Adrenal gland (tissue), 12 donors: ENCODE results near the gene SYNCRIP. TPM values are rescaled to one million over a fixed set of nuclear protein-coding genes. Genes with fewer than 3 reads are reported as not detected.
A peak's percentile ranks its signal among the peaks of the same experiment; 100 is the strongest.

Experiments
- DNase-seq, 7 donors: peaks; one replicate each; pipeline ENCODE4 v3.0.0-alpha.2; 2019 to 2020
- H3K27ac ChIP-seq, 5 donors: fragments of 200-600 bp; sonication (generic) in 4 of 5; 1 replicate in 3 of 5; 2 replicates in 2 of 5; pipeline versions ENCODE4 v1.5.1 to v1.8.0; 2016 to 2020; ENCODE audit warnings: mild to moderate bottlenecking in 1 of 5
- H3K27me3 ChIP-seq: fragments of 200-600 bp; 2 replicates; pipeline ENCODE4 v1.8.0; 2021
- H3K36me3 ChIP-seq, 2 donors: fragments of 200-600 bp; replicated peaks in 1 of 2; 1 replicate in 1 of 2; 2 replicates in 1 of 2; pipeline versions ENCODE4 v1.5.1 to v1.8.0; 2018 to 2022
- H3K4me1 ChIP-seq, 2 donors: fragments of 200-600 bp; replicated peaks in 1 of 2; 1 replicate in 1 of 2; 2 replicates in 1 of 2; pipeline versions ENCODE4 v1.5.1 to v1.8.0; 2018 to 2021
- H3K4me3 ChIP-seq, 4 donors: fragments of 200-600 bp; sonication (generic) in 3 of 4; one replicate each; pipeline ENCODE4 v1.5.1; 2016 to 2018
- H3K9me3 ChIP-seq, 3 donors: fragments of 200-600 bp; sonication (generic) in 1 of 3; replicated peaks in 1 of 3; 1 replicate in 2 of 3; 2 replicates in 1 of 3; pipeline versions ENCODE4 v1.5.1 to v1.8.0; 2016 to 2021
- CTCF ChIP-seq, 6 experiments: fragments of 450-650 bp in 4 of 6; fragments of 200-600 bp in 2 of 6; sonication (generic) in 1 of 6; IDR thresholded peaks; 1 replicate in 5 of 6; 2 replicates in 1 of 6; pipeline versions ENCODE4 v1.5.1 to v1.8.0; 2016 to 2021; ENCODE audit warnings: antibody characterized with exemption in 6 of 6, mild to moderate bottlenecking in 2 of 6, moderate library complexity in 1 of 6
- POLR2A ChIP-seq, 2 donors: fragments of 450-650 bp; IDR thresholded peaks; one replicate each; pipeline ENCODE4 v1.6.1; 2017; ENCODE audit warnings: antibody characterized with exemption in 2 of 2, mild to moderate bottlenecking in 2 of 2, moderate library complexity in 1 of 2
- WGBS, 4 donors: extraction: QIAGEN DNeasy Blood & Tissue Kit in 2 of 4; methylation state at CpG; one replicate each; pipeline versions ENCODE4 v1.1.5 to v1.1.7; 2013 to 2017; 5-methylcytosine and 5-hydroxymethylcytosine counted together
- intact Hi-C, 2 donors: fragments of 100-400 bp; cut with DNase I; formaldehyde crosslinking; loops; one replicate each; pipeline versions ENCODE4 v1.14.1 to v1.15.0; 2022 to 2023
- polyA plus RNA-seq, 3 donors: library from polyadenylated mRNA; stranded (reverse); fragments of 200-250 nt in 2 of 3; fragments of 350-450 nt in 1 of 3; fragmentation: Illumina TruSeq in 1 of 3; extraction: RNeasy Lipid Tissue Mini Kit (QIAGEN cat#74804) in 1 of 3; gene quantifications; one replicate each; pipeline ENCODE4 v1.2.3, GENCODE V29; 2013 to 2014
- total RNA-seq, 9 donors: library from RNA; depleted of rRNA in 4 of 9; stranded (reverse); fragments of >200 nt in 4 of 9; fragments of 120-200 nt in 1 of 9; fragmentation: NEBNext Ultra II Directional in 1 of 9; extraction: Animal tissue kit (Norgen Biotek cat#: 25700) in 1 of 9; gene quantifications; one replicate each; pipeline versions ENCODE4 v1.1.0 to v1.2.4, GENCODE V29; 2013 to 2023
- donor health status: healthy with polysubstance abuse.
- donor health status: Bipolar disorder and iron deficiency.
- donor health status: DM: yes; HTN: yes; CAD: no.
- donor health status: DM: no; HTN: no; CAD: no.
- donor health status: DM: no; HTN: no; CAD: no.
- donor health status: DM: yes; HTN: yes; CAD: no.

Gene SYNCRIP
- total and polyA plus RNA-seq, 12 donors, result 21.9 to 173 (median 54.9) TPM

GRCh38 chr6:85677234-85677956 lies 34.7 kb upstream of the SYNCRIP start:
- Histone ChIP-seq H3K27me3 (no peaks in the 10 kb centered on the region), H3K36me3 (no peaks in the 10 kb centered on the region), H3K4me1 (peaks cover 24 to 38% of the 10 kb centered on the region in 2 donors), H3K27ac (peak overlapping the region in 3 of 5 donors; percentile 88 to 93 (median 88)), H3K9me3 (no peaks in the 10 kb centered on the region), H3K4me3 (peak overlapping the region in 3 of 4 donors; percentile 57 to 91 (median 64))
- DNase-seq, result peak in 3 of 7 donors; percentile 26 to 47 (median 28)
- TF ChIP-seq CTCF (IDR thresholded peaks at IDR 0.05) (peak in 4 of 6 experiments; percentile 22 to 51 (median 30)), POLR2A (IDR thresholded peaks at IDR 0.05) (no peak)
- WGBS, 4 donors, result 0 to 1% (median 0%) methylated on average over 12 of the region's 12 CpGs
- intact Hi-C loops, result loop anchor here in 1 of 2 donors (5.0 to 10.0 kb wide), 2 partner anchors 35 to 83 kb away; partner anchors contain the start of genes SNX14 and SYNCRIP

- H3K36me3 ChIP-seq, result no peaks in the 10 kb centered on the region
- DNase-seq, result peak in 2 of 7 donors; percentile 19 to 21
- no peaks in the 10 kb centered on the region for H3K27me3 ChIP-seq
- peaks cover 24 to 38% of the 10 kb centered on the region in 2 donors for H3K4me1 ChIP-seq
- H3K27ac ChIP-seq, result peak overlapping the region in 3 of 5 donors; percentile 13 to 88 (median 64)
- WGBS, 4 donors, result 2 to 7% (median 6%) methylated on average over 6 of the region's 6 CpGs
- H3K4me3 ChIP-seq, result peak overlapping the region in 2 of 4 donors; percentile 64 to 91
- intact Hi-C loops, result loop anchor here in 1 of 2 donors (5.0 to 10.0 kb wide), 2 partner anchors 34 to 81 kb away; partner anchors contain the start of genes SNX14 and SYNCRIP
- H3K9me3 ChIP-seq, result no peaks in the 10 kb centered on the region
- TF ChIP-seq POLR2A (IDR thresholded peaks at IDR 0.05) (no peak), CTCF (IDR thresholded peaks at IDR 0.05) (no peak)
Measured at GRCh38 chr6:85676086-85676729, 33.5 kb upstream of the SYNCRIP start.

GRCh38 chr6:85675030-85675819 lies 32.5 kb upstream of the SYNCRIP start:
- Histone ChIP-seq H3K36me3 (no peaks in the 10 kb centered on the region), H3K27ac (peak overlapping the region in 3 of 5 donors; percentile 13 to 88 (median 64))

More at GRCh38 chr6:85675030-85675819, 32.5 kb upstream of the SYNCRIP start:
- DNase-seq, result peak in 4 of 7 donors; percentile 28 to 44 (median 31)
- no peak for TF ChIP-seq POLR2A (IDR thresholded peaks at IDR 0.05)
- no peak for TF ChIP-seq CTCF (IDR thresholded peaks at IDR 0.05)
- Histone ChIP-seq H3K27me3 (no peaks in the 10 kb centered on the region), H3K9me3 (no peaks in the 10 kb centered on the region), H3K4me3 (peak overlapping the region in 1 of 4 donors; percentile 91), H3K4me1 (peaks cover 24 to 40% of the 10 kb centered on the region in 2 donors)
- 59 to 72% (median 67%) methylated on average over 4 of the region's 4 CpGs for WGBS, 4 donors
- intact Hi-C loops, result loop anchor here in 1 of 2 donors (5.0 to 10.0 kb wide), 2 partner anchors 33 to 80 kb away; partner anchors contain the start of genes SNX14 and SYNCRIP
